ENCODE results near the gene PSMC3.

DNA sequence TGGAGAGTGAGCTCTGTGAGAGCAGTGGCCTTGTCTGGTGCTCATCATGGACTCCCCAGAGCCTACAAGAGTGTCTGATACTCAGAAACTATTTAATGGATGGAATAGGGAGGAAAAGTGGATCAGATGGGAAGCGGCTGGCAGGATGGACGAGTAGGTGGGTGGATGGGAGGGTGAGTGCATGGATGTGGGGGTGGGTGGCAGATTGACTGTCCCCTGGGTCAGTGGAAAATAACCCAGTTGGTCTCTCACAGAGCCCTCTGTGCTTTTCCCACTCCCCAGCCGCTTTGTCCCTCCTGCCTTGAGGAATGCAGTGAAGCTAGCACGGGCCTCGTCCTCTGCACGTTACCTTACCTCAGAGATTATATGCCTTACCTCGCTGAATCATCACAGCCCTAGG is 53.8 kb downstream of the PSMC3 start:
- TF ChIP-seq, protein P1, sequence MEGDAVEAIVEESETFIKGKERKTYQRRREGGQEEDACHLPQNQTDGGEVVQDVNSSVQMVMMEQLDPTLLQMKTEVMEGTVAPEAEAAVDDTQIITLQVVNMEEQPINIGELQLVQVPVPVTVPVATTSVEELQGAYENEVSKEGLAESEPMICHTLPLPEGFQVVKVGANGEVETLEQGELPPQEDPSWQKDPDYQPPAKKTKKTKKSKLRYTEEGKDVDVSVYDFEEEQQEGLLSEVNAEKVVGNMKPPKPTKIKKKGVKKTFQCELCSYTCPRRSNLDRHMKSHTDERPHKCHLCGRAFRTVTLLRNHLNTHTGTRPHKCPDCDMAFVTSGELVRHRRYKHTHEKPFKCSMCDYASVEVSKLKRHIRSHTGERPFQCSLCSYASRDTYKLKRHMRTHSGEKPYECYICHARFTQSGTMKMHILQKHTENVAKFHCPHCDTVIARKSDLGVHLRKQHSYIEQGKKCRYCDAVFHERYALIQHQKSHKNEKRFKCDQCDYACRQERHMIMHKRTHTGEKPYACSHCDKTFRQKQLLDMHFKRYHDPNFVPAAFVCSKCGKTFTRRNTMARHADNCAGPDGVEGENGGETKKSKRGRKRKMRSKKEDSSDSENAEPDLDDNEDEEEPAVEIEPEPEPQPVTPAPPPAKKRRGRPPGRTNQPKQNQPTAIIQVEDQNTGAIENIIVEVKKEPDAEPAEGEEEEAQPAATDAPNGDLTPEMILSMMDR (IDR thresholded peaks at IDR 0.05; ENCODE audit: insufficient read depth, low read depth, low read length), result no peak
- TF ChIP-seq EZH2 (IDR thresholded peaks at IDR 0.05; ENCODE audit: insufficient read depth, low read length), result no peak

Data from astrocyte (in vitro differentiated cells and primary cell).